Activated CD4-positive, alpha-beta T cell treated with anti-CD3 and anti-CD28 coated beads, Interleukin-2, amount 50 U/mL, for 1 hour (primary cell): ENCODE data around the gene ADAMTSL2.

Experiments
- DNase-seq: peaks from one replicate; pipeline ENCODE4 v3.0.0-alpha.2; 2020

Gene ADAMTSL2

GRCh38 chr9:133609311-133610098, 75.0 kb downstream of the ADAMTSL2 start, which contains the start of gene FAM163B:
Gene FAM163B (minus strand): TSS chr9:133609389. CDS start chr9:133580223, 29,166 bp downstream.
- DNase-seq = peak; percentile 29

DNA sequence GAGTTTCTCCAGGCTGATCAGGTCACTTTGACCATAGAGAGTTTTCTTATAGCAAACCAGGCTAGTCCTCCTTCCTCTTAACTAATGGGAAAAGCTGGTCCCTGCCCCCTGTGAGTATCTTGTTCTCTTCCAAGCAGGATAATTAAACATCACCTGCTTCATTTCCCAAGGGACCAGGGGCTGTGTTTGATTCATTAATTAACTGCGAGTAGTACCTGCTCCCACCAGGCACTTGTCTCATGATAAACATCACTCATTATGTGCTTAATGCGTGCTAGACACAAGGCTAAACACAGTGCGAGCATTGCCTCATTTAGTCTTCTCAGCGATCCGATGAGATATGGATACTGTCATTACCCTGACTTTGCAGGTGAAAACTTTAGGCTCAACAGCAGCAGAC, 76.3 kb downstream of the ADAMTSL2 start:
- DNase-seq = no peak

DNA sequence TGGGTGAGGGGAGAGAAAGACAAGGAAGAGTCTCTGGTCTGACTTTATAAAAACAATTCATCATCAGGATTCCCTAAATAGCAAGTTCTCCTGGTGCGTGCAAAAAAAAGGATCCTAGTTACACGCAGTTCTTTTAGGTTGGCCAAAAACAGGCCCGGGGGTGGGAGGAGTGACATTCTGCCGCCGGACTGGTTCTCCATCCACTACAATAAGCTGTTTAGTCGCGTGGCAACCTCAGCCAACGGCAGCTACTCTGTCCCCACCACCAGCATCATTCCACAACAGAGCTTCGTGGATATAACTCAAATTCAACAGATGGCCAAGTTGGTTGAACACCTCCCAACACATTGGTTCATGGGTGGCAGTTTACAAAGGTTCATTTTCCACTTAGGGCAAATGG, 77.5 kb downstream of the ADAMTSL2 start:
- DNase-seq = no peak

- no peak for DNase-seq
Measured at GRCh38 chr9:133612816-133613215, 78.3 kb downstream of the ADAMTSL2 start.

DNA sequence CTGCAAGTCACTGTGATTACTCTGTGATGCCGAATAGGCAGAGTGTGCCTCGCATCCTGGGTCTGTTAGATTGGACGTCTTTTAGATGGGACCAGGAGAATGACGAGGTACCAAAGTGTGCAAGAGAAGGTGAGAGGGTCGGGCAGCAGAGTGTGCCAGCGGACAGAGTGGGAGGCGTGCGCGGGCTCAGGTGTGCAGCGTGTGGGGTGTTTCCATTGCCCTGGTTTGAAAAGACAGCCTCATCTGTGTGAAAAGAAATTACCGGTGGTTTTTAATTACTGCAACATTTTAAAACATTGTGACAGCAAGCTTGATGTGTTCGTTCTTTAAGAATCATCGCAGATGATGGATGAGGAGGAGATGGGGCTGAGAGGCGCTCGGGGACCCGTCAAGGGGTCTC, 78.9 kb downstream of the ADAMTSL2 start:
- DNase-seq = no peak

- DNase-seq = no peak
Measured at GRCh38 chr9:133614056-133614455, 79.6 kb downstream of the ADAMTSL2 start.

- no peak for DNase-seq
Measured at GRCh38 chr9:133614678-133615077, 80.2 kb downstream of the ADAMTSL2 start.

GRCh38 chr9:133615186-133615585, 80.7 kb downstream of the ADAMTSL2 start:
- DNase-seq = no peak

DNA sequence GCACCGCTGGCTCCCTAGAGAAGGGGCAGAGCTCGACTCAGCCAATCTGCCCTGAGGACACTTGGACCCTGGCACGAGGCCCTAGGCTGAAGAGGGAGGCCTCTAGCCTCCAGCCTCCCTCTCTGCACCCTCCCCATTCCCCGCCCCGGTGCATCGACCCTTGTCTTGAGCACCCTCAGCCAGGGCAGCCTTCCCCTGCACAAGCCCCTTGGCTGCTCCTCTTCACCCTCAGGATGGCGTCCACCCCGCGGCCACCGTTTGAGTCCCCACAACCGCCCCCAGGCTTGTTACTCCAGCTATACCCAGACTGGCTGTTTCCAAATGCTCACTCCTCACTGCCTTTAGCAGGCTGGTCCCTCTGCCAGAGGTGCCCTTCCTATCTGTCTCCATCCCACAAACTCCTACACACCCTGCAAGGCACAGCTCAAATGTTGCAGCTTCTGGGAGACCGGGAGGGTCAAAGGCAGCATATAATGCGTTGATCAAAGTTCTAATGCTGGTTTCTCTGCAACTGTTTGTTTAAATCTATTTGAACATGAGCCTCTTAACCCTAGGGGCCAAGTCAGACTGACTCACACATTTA, 81.2 kb downstream of the ADAMTSL2 start:
- no peak for DNase-seq

GRCh38 chr9:133616643-133617405, 82.3 kb downstream of the ADAMTSL2 start:
- DNase-seq = no peak

DNA sequence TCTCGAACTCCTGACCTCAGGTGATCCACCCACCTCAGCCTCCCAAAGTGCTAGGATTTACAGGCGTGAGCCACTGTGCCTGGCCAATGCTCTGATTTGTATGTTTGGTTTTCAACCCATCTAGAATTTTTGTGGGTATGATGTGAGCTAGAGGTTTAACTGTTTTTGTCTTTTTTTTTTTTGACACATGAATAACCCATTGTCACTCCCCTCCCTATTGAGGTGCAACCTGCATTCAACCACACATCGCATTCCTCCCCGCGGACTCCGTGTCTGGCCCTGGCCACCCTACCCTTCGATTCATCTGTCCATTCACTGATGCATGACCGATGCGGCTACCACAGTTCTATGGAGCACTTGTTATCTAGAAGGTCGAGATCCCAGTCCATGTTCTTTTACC, 84.2 kb downstream of the ADAMTSL2 start:
- DNase-seq = no peak

GRCh38 chr9:133619791-133620190, 85.3 kb downstream of the ADAMTSL2 start:
- DNase-seq = peak; percentile 55

- no peak for DNase-seq
Measured at GRCh38 chr9:133621725-133622267, 87.3 kb downstream of the ADAMTSL2 start.

DNA sequence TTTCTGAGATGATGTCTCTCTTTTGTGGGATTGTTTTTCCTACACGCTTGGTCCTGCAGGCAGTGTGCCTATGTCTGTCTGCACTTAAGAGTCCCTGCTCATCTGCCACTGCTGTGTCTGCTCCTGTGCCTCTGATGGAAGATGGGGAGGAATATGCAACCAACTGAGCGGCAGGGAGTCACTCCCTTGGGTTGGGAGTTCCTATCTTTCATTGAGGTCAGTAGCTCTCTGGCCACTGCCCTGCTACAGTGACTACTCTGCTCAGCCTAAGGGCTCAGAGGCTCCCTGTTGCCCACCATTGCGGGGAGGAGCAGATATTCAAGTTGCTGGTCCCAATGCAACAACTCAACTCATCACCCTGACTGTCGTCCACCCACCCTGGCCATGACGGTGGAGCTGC, 88.1 kb downstream of the ADAMTSL2 start:
- DNase-seq = no peak
